Uterus (tissue), 4 donors: ENCODE data around the gene VWC2L. TPM values are rescaled to one million over a fixed set of nuclear protein-coding genes. Genes with fewer than 3 reads are reported as not detected.

ENCODE experiments used
- DNase-seq, 2 donors: peaks; one replicate each; pipeline ENCODE4 v3.0.0-alpha.2; 2019 to 2020
- H3K27ac ChIP-seq, 2 donors: fragments of 200-600 bp; sonication (generic); 1 replicate in 1 of 2; 2 replicates in 1 of 2; pipeline ENCODE4 v1.5.1; 2016 to 2018
- H3K27me3 ChIP-seq, 2 donors: fragments of 200-600 bp; sonication (generic); one replicate each; pipeline ENCODE4 v1.5.1; 2018 to 2019; ENCODE audit warnings: control low read depth in 1 of 2
- H3K36me3 ChIP-seq, 2 donors: fragments of 200-600 bp; sonication (generic); one replicate each; pipeline ENCODE4 v1.5.1; 2019; ENCODE audit warnings: control low read depth in 1 of 2
- H3K4me1 ChIP-seq, 2 donors: fragments of 200-600 bp; sonication (generic); one replicate each; pipeline ENCODE4 v1.5.1; 2018 to 2019; ENCODE audit warnings: control low read depth in 1 of 2
- H3K4me3 ChIP-seq, 2 donors: fragments of 200-600 bp; sonication (generic); 1 replicate in 1 of 2; 2 replicates in 1 of 2; pipeline ENCODE4 v1.5.1; 2018 to 2019; ENCODE audit warnings: mild to moderate bottlenecking in 1 of 2
- H3K9me3 ChIP-seq, 2 donors: fragments of 200-600 bp; sonication (generic); one replicate each; pipeline ENCODE4 v1.5.1; 2019; ENCODE audit warnings: control low read depth in 1 of 2
- POLR2A ChIP-seq, 2 donors: fragments of 450-650 bp; IDR thresholded peaks; one replicate each; pipeline ENCODE4 v1.6.1; 2016; ENCODE audit warnings: antibody characterized with exemption in 2 of 2, mild to moderate bottlenecking in 1 of 2, moderate library complexity in 1 of 2
- intact Hi-C: fragments of 100-400 bp; cut with DNase I; formaldehyde crosslinking; loops from one replicate; pipeline ENCODE4 v1.15.1; 2023; ENCODE audit warnings: low total_unique reads
- total RNA-seq, 4 donors: library from RNA; depleted of rRNA in 3 of 4; stranded (reverse); fragments of >200 nt in 3 of 4; gene quantifications; one replicate each; pipeline versions ENCODE4 v1.1.0 to v1.2.4, GENCODE V29; 2014 to 2023
- TF ChIP-seq, protein P1 (sequence below), 4 experiments: fragments of 200-600 bp in 2 of 4; fragments of 450-650 bp in 2 of 4; sonication (generic) in 2 of 4; IDR thresholded peaks; one replicate each; pipeline ENCODE4 v1.5.1; 2016 to 2019; ENCODE audit warnings: antibody characterized with exemption in 4 of 4, mild to moderate bottlenecking in 2 of 4, moderate library complexity in 1 of 4
- donor health status: DM: yes; HTN: yes; CAD: no.

The VWC2L gene
- total RNA-seq, 4 donors from 2014 or later = 0.21 TPM; not detected in 3

DNA sequence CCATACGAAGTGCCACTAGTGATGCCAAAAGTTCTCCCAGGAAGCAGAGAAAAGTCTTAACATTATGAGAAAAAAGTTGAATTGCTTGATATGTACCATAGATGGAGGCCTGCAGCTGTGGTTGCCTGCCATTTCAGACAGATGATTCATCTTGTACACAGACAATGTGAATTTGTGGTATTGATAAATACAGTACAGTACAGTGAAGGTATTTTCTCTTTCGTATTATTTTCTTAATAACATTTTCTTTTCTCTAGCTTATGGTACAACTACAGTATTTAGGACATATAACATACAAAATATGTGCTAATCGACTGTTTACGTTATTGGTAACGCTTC lies 33.6 kb upstream of the VWC2L start:
- DNase-seq = no peak
- H3K4me1 ChIP-seq = no peaks in the 10 kb centered on the region
- intact Hi-C loops = no loop called here
- H3K4me3 ChIP-seq = no peak overlapping the region
- no peaks in the 10 kb centered on the region for H3K36me3 ChIP-seq
- H3K27me3 ChIP-seq = no peaks in the 10 kb centered on the region
- H3K27ac ChIP-seq = no peak overlapping the region
- H3K9me3 ChIP-seq = no peaks in the 10 kb centered on the region
- no peak for TF ChIP-seq POLR2A (IDR thresholded peaks at IDR 0.05)
- TF ChIP-seq, protein P1, sequence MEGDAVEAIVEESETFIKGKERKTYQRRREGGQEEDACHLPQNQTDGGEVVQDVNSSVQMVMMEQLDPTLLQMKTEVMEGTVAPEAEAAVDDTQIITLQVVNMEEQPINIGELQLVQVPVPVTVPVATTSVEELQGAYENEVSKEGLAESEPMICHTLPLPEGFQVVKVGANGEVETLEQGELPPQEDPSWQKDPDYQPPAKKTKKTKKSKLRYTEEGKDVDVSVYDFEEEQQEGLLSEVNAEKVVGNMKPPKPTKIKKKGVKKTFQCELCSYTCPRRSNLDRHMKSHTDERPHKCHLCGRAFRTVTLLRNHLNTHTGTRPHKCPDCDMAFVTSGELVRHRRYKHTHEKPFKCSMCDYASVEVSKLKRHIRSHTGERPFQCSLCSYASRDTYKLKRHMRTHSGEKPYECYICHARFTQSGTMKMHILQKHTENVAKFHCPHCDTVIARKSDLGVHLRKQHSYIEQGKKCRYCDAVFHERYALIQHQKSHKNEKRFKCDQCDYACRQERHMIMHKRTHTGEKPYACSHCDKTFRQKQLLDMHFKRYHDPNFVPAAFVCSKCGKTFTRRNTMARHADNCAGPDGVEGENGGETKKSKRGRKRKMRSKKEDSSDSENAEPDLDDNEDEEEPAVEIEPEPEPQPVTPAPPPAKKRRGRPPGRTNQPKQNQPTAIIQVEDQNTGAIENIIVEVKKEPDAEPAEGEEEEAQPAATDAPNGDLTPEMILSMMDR (IDR thresholded peaks at IDR 0.05) = no peak

DNA sequence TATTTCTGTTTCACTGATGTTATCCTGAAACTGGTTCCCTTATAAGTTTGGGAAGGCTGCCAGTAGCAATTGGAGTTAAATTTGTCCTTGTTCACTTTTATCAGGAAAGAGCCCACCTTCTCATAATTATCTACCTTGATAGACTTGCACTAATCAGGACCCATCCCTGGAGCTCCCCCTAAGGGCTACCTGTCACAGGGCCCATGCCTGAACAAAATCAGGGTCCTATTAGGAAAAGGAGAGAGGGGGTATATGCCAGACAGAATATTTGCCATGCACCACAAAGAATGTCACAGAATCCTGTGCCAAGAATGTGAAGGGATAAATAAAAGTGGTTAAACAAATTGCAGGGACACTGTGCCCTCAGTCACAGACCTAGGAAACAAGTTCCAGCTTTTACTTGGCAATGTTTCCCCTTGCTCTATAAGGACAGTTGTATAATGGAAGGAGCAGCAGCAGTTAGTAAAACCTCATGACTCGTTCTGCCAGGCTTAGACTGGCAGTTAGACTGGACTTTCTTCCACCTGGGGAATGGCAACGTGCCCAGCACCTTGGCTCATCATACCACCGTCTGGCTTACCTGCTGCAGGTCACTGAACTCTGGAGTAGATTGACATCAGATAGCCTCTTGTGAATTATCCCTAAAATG lies 32.3 kb upstream of the VWC2L start:
- no peak for DNase-seq
- H3K27ac ChIP-seq = no peak overlapping the region
- no peaks in the 10 kb centered on the region for H3K9me3 ChIP-seq
- no peaks in the 10 kb centered on the region for H3K27me3 ChIP-seq
- no peak for TF ChIP-seq POLR2A (IDR thresholded peaks at IDR 0.05)
- TF ChIP-seq, protein P1 (IDR thresholded peaks at IDR 0.05) = no peak
- no peak overlapping the region for H3K4me3 ChIP-seq
- H3K4me1 ChIP-seq = no peaks in the 10 kb centered on the region
- H3K36me3 ChIP-seq = no peaks in the 10 kb centered on the region
- intact Hi-C loops = no loop called here

GRCh38 chr2:214379227-214379626 lies 31.6 kb upstream of the VWC2L start:
- no peak overlapping the region for H3K27ac ChIP-seq
- TF ChIP-seq POLR2A (IDR thresholded peaks at IDR 0.05) = no peak
- TF ChIP-seq, protein P1 (IDR thresholded peaks at IDR 0.05) = no peak
- no peaks in the 10 kb centered on the region for H3K9me3 ChIP-seq
- intact Hi-C loops = no loop called here
- DNase-seq = no peak
- H3K36me3 ChIP-seq = no peaks in the 10 kb centered on the region
- H3K4me1 ChIP-seq = no peaks in the 10 kb centered on the region
- H3K27me3 ChIP-seq = no peaks in the 10 kb centered on the region
- H3K4me3 ChIP-seq = no peak overlapping the region

DNA sequence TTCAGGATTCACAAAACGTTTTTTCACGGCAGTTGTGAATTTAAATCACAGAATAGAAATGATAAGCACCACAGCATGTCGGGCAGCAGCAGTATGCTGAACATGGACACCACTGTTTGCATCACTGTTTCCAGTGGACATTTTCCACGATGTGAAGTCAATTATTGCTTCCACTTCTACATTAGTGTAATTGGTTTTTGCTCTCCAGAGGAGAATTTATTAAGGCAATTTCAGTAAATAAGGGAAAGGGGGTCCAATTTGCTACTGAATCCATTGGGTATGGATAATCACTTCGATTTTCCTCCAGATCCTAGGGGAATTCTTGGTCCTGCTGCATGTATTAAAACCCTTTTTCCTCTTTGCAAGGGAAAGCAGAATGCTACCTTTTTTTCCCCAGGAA lies 30.2 kb upstream of the VWC2L start:
- no peaks in the 10 kb centered on the region for H3K36me3 ChIP-seq
- no peak for TF ChIP-seq POLR2A (IDR thresholded peaks at IDR 0.05)
- TF ChIP-seq, protein P1 (IDR thresholded peaks at IDR 0.05) = no peak
- intact Hi-C loops = no loop called here
- H3K9me3 ChIP-seq = no peaks in the 10 kb centered on the region
- no peaks in the 10 kb centered on the region for H3K4me1 ChIP-seq
- H3K4me3 ChIP-seq = no peak overlapping the region
- H3K27me3 ChIP-seq = no peaks in the 10 kb centered on the region
- no peak overlapping the region for H3K27ac ChIP-seq
- no peak for DNase-seq

DNA sequence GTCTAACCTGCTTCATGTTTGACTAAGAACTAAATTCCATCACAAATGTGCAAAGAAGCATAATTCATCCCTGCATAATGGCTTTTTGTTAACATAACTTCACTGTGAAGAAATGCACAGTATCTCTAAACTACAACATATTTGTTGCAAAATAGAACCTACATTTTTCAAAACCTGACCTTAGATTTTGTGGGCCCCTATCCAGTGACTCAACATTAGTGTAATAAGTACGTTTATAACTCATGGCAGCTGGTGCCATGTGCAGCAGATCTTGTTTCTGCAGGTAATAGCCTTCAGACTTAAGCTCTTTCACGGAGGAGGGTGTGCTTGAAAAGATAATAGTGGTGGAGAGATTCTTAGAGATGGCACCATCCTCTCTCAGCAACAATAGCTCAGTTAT lies 28.6 kb upstream of the VWC2L start:
- TF ChIP-seq POLR2A (IDR thresholded peaks at IDR 0.05) = no peak
- TF ChIP-seq, protein P1 (IDR thresholded peaks at IDR 0.05) = no peak
- Histone ChIP-seq H3K27ac (no peak overlapping the region), H3K36me3 (no peaks in the 10 kb centered on the region), H3K9me3 (no peaks in the 10 kb centered on the region), H3K4me3 (no peak overlapping the region), H3K4me1 (no peaks in the 10 kb centered on the region), H3K27me3 (no peaks in the 10 kb centered on the region)
- DNase-seq = no peak
- intact Hi-C loops = no loop called here
